HG03521 (cell line): ENCODE measurements around the gene MTAP.

Experiments used
- ATAC-seq: cut with Tn5 transposase; IDR thresholded peaks from one replicate; pipeline ENCODE4 v1.9.1; 2021; ENCODE audit warnings: mild to moderate bottlenecking, moderate library complexity; ENCODE audit not compliant: unreplicated experiment

MTAP gene

DNA sequence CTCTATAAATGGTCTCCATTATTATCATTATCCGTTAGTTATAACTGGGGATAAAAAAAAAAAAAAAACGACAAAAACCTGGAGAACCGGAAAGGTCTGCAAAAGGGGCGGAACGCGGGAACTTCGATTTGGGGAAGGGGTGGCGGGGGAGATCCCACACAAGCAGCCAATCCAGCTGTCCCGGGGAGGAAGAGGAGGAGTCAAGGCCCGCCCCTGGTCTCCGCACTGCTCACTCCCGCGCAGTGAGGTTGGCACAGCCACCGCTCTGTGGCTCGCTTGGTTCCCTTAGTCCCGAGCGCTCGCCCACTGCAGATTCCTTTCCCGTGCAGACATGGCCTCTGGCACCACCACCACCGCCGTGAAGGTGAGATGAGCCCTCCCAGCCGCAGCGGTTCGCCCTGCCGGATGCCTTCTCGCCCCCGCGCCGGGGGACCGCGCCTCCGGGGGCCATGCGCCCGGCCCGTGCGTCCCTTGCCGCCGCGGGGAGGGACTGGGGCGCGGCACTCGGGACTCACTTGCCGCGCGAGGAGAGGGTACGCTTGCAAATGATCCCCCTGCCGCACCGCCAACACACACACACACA lies at the start of gene MTAP:
Gene MTAP, plus strand, starts transcription at position 219 of the 583 bp plus-strand sequence. Its CDS starts 113 bp downstream, at position 332.
- peak; percentile 86 for ATAC-seq

DNA sequence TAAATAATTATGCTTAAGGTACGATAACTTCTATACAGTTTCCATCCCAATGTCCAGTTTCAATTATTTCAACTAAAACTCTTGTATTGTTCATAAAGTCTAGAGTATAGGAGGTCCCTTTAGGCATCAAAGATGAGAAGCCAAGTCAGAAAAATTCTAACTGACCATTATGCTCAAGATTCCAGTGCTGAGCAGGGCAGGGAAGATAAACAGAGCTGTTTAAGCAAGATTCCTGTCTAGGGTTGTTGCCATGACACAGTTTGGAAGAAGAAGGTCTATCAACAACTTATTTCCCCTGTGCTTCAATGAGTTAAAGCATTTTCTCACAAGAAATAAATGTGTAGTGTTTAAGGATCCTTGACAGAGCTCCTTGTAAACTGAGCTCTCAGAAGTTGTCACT lies 48.9 kb upstream of the MTAP start:
- no peak for ATAC-seq

DNA sequence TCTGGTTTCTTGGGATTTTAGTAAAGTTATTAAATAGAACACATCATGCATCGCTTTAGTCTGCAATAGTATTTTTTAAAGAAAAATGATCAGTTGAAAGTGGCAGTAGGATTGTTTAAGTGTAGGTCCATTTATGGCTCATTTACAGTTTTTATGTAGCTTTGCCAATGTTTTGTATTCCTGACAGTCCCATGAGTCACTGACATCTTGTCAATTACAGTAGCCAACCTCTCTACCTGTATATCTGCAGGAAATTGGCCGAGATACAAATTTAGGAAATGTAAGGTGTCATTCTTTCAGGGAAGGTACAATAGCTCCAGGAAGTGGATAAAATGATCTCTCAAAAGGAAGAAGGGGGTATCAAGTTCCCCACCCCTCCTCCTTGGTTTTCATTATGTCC lies 47.7 kb upstream of the MTAP start:
- ATAC-seq, result no peak

DNA sequence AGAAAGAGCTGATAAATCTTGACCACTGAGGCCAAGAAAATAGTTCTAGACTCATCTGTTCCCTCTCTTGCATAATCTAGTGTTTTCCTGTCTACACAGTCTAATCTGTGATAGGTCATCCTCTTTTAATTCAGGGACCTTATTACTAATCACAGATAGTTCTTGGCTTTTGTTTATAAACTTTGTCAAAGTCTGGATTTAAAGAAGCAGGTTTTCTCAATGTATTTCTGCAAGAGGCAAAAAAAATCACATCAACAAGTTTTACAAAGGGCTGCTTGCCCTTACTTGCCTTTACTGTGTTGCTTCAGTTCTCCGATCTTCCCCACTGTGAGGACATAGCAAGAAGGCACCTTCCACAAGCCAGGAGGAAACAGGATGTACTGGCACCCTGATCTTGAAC lies 43.9 kb upstream of the MTAP start:
- ATAC-seq, result no peak

DNA sequence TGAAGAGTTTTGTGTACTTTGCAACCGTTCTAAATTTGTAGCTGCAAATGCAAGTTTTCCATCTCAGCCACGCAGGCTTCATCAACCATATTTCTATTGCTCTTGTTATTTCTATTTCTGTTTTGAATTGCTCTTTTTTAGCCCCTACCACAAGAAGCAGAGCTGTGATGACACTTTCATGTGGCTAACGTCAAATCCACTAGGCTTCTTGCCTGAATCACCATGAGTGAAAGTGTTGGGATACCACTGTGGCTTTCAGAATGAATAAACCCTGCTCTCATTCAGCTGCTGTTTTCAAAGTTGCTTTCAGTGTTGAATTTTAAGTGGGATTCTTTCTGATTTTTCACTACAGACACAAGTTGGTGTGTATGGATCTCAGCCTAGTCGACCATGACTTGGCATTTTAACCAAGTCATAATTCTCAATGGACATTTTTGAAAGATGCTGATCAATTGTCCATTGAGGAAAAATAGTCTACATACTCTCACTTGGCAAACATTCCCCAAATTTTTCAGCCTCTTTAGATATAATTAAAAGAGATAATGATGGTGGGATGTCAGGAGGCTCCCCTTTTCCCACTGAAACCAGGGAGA lies 41.0 kb upstream of the MTAP start:
- ATAC-seq, result peak; percentile 46

DNA sequence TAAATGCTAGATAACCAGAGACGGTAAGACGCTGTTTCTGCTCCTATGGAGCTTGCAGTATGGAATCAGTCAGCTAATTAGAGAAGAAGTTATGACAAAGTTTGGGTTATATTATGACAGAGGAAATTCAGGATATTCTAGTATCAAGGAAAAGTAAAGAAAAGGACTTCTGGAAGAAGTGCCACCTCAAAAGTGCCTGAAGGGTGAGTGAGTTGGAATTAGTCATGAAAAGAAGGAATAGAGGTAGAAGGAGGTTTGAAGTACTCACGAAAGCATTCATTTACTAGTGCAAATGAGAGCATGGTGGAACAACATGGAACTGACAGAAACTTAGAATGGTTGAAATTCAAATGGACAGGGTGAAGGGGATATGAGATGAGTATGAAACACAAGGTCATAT lies 40.4 kb upstream of the MTAP start:
- ATAC-seq, result no peak

DNA sequence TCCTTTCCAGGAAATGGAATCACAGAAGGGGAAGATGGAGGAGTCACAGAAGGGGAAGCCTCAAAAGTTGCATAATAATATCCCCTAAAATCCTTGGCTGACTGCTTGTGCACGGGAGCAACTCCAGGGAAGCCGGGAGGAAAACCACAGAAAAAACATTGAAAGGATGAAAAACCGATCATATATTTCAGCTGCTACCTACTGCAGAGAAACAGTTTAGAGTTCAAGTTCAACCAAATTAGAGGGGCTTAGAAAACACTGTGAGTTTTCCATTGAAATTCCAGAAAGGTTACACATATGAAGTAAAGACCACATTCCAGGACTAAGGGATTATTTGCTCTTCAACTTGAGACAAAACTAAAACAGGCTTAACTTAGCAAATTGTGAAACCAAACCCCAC lies 37.6 kb upstream of the MTAP start:
- no peak for ATAC-seq

DNA sequence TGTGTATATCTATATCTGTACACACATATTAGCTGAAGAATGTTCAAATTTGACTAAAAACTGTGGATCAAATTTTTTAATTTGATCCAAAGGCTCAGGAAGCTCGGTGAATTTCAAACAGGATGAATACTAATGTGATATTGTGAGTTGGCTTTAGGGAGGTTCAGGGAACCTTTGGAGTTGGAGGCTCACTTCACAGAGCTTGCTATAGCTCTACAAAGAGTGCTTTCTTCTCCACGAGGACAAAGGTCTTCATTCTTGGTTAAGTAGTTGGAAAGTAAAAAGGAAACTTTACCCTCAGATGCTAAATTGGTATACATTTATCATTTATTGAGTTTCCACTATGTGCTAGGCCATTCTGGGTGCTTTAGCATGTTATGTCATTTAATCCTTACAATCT lies 36.3 kb upstream of the MTAP start:
- no peak for ATAC-seq

DNA sequence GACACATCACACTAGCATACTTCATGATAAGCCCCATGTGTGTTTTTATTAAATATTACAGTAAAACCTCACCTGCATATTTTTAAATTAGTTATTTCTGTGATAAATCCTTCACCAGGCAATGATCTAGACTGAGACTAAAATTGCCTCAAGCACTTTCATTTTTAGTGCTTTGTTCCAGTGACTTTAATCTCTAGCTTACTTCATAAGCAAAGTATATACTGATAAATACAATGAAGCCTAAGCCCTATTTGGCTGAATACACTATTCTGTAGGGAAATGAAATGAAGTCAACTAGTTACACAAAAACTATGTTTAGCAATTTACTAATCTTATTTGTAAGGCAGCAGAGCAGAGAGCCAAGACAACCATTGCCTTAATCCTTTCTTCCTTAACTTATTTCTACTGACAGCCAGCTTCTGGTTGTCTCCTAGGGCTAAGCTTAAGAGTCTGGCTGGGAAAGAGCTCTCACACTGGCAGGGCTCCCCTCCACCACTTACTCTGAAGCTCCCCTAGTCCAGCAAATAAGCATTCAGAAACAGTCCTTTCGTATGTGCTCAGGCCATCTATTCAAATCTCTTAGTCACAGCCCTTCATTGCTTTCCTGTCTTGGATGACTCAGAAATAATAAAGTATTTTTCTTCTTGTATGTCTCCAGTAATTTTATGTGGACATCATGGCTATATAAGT lies 31.4 kb upstream of the MTAP start:
- ATAC-seq, result no peak

DNA sequence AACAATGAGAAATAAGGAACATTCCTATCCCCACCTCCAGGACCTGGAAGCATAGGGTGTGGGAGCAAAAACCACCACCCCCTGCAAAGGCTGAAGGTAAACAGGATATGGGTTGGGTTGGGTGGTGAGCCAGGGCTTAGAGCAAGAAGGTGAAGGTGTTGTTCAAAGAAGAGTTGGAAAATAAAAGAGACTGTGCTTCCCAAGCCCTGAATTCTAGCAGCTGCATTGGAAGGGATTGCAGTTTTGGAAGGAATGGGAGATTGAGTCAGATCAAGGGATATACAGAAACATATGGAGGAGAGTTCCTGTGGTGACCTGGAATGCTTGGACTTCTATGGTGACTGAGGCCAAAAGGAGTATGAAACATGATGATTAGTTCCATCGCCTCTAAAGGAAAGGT lies 24.7 kb upstream of the MTAP start:
- no peak for ATAC-seq

DNA sequence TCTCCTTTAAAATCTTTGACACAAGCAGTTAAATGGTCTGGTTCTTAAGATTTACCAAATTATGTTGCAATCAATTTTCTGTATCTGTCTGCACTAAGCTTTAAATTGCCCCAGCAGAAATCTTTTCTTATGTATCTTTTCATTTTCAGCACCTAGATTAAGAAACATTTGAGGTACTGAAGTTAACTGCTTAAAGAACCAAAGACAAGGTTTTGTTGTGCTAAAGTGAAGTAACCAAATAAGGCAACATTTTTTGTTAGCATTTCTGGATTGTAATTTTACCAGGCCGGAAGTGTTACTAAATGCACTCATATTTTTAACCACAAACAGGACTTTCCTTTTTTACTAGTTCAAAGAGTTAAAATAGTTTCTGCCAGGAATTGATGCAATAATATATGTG lies 24.1 kb upstream of the MTAP start:
- no peak for ATAC-seq

DNA sequence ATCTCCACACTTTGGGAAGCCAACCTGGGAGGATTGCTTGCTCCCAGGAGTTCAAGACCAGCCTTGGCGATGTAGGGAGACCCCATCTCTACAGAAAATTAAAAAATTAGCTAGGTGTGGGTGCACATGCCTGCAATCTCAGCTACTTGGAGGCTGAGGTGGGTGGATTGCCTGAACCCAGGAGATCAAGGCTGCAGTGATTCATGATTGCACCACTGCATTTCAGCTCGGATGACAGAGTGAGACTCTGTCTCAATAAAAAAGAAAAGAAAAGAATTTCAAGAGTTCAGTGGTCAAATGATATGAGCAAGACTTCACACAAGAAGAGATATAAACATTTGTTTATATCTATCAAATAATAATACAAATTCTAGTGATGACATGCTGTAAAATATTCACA lies 23.0 kb upstream of the MTAP start:
- ATAC-seq, result no peak

DNA sequence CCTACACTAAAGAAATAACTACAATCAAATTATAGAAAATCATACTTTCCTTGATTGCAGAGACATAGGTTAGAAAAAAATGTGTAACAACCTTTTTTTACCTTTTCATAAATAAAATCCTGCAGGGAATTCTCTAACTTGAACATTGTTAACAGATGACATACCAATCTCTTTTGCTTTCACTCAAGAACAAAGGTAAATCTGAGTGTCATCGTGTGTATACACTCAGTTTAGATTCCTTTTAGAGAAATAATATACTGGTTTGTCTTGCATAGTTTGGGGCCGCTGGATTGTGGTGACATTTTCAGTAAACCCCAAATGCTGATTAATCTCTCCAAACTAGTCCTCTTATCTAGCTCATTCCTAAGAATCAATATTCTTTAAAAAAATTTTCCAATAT lies 20.8 kb upstream of the MTAP start:
- ATAC-seq, result no peak

DNA sequence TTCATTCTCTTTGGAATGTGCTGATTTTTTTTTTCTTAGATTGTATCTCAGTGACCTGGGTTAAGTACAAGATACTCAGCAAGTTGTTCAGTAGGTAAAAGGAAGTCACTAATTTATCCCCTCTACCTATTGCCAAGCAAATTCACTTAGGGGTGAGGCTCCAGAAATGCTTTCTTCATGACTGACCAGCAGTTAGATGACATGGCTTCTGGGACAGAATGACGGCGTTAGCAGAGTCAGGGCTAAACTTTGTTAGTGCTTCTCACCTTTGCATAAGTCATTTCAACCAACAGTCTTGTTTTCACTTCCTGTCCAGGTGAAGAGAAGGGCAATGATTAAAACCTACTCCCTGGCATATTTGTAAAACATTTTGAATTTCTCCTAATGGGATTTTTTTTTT lies 20.2 kb upstream of the MTAP start:
- ATAC-seq, result no peak

DNA sequence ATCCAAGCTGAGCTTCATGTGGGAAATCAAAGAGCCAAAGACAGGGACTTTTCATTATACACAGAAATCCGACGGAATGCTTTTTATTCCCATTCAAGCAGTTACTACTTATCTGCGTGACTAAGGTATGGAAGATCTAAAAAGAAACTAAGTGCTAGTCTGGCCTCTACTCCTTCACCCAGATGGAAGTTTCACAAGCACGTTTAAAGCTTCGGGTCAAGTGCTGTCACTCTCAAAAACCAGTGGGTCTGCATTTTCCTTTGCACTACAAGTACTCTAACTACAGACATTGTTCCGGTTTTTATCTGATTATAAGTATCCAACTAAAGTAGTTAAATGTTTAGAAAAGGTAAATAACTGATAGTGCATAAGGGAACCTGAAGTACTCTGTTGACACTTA lies 13.7 kb upstream of the MTAP start:
- no peak for ATAC-seq

DNA sequence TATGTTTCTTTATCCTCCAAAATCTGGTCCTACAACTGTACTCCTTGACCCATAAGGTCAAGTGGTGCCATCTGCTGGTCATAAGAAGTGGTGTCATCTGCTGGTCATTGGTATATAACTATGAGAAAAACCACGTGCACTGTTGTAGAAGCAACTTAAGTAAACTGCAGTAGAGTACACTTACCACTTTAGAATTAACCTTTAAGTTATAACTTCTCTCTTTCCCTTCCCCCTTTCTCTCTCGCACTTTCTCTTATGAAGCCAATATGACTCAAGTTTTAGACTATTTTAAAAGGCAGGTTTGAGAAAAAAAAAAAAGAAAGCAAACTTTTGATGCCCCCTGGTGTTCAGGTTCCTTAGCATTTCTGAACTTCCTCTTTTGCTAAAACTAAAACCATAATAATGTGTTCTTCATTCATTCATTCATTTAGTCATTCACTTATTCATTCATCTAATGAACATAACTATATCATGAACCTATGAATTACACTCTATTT lies 12.8 kb upstream of the MTAP start:
- ATAC-seq, result peak; percentile 96

DNA sequence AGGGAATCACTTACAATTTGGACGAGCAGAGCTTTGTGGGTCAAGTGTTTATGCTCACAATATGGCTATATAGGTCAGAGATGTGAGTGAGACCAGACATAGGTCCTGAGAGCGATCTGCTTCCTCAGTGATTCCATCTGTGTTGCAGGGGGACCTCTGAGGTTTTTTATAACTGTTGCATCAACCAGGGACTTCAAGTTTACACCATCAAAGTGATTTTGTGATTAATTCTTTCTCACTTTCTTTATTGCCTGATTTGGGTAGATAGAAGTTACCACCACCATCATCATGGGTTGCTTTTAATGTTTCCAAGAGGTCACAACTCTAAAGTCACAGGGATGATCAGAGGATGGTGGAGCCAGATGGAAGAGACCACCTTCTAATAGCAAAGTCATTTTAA lies 7.0 kb upstream of the MTAP start:
- ATAC-seq, result no peak

DNA sequence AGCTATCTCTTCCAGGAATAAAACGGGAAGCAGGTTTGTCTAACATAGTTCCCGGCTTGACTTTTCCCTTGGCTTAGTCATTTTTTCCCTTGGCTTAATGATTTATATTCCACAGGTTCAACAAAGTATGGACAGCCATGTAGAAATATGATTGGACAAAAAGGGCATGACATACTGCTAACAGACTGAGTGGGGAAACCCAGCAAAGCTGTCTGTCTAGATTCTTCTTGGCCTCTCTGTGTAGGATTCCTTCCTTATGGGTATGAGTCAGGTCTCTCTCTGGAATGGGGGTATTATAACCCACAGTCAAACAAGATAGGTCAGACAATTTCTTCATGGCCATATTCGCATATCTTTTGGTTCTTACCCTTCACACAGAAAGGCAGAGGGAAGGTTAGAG lies 5.7 kb upstream of the MTAP start:
- ATAC-seq, result no peak

DNA sequence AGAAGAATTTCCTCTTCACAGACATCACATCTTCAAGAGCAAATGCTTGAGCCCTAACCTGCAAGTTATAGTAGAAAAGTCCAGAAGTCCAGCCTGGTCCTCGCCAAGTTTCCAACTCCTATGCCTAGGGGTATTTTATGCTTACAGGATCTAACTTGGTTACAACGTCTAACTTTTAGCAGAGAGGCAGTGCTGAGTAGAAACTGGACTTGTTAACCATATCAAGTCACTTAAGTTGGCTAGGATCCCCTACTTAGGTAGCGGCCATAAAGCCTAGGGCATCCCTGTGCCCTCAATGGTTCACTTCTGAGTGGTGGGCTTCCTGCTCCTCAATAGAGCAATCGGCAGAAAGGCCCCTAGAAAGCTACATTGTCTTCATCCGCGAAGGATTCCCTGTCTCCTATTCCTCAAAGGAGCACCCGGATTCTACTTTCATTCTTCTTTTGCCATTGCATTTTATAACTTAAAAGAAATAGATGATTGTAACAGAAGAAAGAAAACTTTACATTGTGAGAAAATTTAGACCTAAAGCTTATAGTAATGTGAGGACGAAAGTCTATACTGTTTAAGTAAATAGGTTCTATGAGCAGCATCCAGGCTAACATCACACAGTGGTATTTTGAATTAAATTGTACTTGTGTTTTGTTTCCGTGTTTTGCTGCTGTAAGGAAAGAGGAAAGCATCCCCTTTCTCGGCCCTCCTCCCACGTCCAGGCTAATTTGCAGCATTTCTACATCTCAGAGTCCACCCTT lies 1.3 kb upstream of the MTAP start:
- no peak for ATAC-seq

DNA sequence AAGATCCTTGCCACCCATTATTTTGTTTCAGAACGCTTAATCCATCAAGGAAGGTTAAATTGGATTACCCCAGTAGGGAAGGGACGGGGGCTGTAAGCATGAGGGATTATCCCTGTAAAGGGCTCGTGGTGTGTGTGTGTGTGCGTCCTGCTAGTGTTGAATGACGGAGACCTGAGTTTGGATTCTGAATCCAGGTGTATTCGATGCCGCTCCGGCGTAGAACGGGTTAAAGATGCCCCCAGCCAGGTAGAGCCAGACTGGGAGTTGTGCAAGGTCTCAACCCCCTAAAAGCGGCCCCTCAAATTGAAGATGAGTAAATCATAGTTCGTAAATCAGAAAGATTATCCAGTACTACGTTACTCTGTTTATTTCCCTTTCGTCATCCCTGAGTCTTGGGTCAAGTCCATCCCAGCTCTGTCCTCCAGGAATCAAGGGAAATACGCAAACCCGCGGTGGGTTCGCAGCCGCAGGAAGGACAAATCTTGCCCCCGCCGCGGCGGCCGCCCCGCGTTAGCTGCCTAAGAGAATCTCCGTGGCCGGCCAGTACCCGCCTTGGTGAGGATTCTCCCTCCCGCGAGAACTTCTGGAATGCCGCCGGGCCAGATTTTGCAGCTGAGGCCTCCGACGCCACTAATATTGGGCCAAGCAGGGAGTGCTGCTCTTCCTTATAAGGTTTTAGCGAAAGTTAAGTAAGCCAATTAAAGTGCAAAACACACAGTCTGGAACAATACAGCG lies 586 bp upstream of the MTAP start:
- ATAC-seq, result peak; percentile 16

DNA sequence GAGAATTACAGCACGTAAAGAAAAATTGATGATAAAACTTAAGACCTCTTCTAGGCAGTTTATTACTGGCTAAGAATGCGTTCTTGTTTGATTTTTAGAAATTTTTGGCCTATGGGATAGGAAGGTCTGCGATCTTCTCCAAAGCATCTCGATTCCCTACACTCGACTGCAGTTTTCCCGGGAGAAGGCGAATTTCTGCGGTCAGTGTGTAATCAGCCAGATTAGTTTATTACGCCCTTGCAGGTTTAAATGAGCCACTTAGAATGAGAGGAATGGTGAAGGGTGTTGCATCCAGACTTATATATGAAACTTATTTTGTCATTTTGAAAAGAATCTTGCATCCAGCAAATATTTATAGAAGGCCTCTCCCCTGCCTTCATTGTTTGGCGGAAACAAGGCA lies 1.2 kb downstream of the MTAP start:
- ATAC-seq, result no peak
